Effector memory CD4-positive, alpha-beta T cell (primary cell): ENCODE results near the gene THOC6.

Source experiments
- DNase-seq, 3 donors: peaks; one replicate each; pipeline ENCODE4 v3.0.0-alpha.2; 2020
- H3K27ac ChIP-seq: 2 replicates; pipeline ENCODE4 v1.7.0; 2013; ENCODE audit warnings: mild to moderate bottlenecking, low read length, moderate library complexity; ENCODE audit not compliant: insufficient read depth, poor library complexity, severe bottlenecking
- H3K27me3 ChIP-seq: replicated peaks from 2 replicates; pipeline ENCODE4 v1.7.0; 2013; ENCODE audit warnings: mild to moderate bottlenecking, low read length; ENCODE audit not compliant: insufficient read depth, control insufficient read depth, poor library complexity, severe bottlenecking
- H3K36me3 ChIP-seq: 2 replicates; pipeline ENCODE4 v1.7.0; 2013; ENCODE audit warnings: mild to moderate bottlenecking, low read length, moderate library complexity; ENCODE audit not compliant: control insufficient read depth, insufficient read depth
- H3K4me1 ChIP-seq: 2 replicates; pipeline ENCODE4 v1.7.0; 2013; ENCODE audit warnings: low read length, mild to moderate bottlenecking; ENCODE audit not compliant: control insufficient read depth, insufficient read depth, poor library complexity, severe bottlenecking
- H3K4me3 ChIP-seq: 2 replicates; pipeline ENCODE4 v1.7.0; 2013; ENCODE audit warnings: low read length, low read depth, mild to moderate bottlenecking; ENCODE audit not compliant: insufficient read depth, poor library complexity, severe bottlenecking
- H3K9me3 ChIP-seq: 2 replicates; pipeline ENCODE4 v1.7.0; 2013; ENCODE audit warnings: mild to moderate bottlenecking, low read length, moderate library complexity; ENCODE audit not compliant: control insufficient read depth

Gene THOC6

DNA sequence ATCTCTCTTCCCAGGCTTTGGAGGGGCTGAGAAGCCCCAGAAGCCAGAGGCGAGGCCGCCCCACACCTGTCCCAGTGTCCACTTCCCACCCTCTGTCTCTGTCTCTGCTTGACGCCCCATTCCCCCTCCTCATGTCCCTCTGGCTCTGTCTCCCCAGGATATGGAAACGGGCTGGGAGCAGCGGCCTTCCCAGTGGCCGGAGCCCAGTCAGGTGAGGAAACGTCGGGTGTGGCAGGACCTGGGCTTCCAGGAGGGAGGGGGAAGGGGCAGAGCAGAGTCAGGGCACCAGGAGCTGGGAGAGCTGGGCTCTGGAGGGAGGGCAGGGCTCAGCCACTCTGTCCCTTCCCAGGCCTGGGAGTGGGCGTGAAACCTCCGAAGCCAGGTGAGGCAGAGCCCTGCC, 32.9 kb upstream of the THOC6 start:
- Histone ChIP-seq H3K4me3 (no peak overlapping the region), H3K9me3 (no peaks in the 10 kb centered on the region), H3K36me3 (no peaks in the 10 kb centered on the region), H3K27me3 (no peaks in the 10 kb centered on the region), H3K4me1 (no peaks in the 10 kb centered on the region), H3K27ac (no peak overlapping the region)
- DNase-seq, result no peak

- H3K27me3 ChIP-seq, result no peaks in the 10 kb centered on the region
- no peak for DNase-seq
- no peak overlapping the region for H3K4me3 ChIP-seq
- H3K36me3 ChIP-seq, result no peaks in the 10 kb centered on the region
- H3K4me1 ChIP-seq, result no peaks in the 10 kb centered on the region
- no peaks in the 10 kb centered on the region for H3K9me3 ChIP-seq
- H3K27ac ChIP-seq, result no peak overlapping the region
Measured at GRCh38 chr16:2991566-2992261, 32.1 kb upstream of the THOC6 start.

- Histone ChIP-seq H3K9me3 (no peaks in the 10 kb centered on the region), H3K36me3 (no peaks in the 10 kb centered on the region), H3K27me3 (no peaks in the 10 kb centered on the region), H3K4me1 (no peaks in the 10 kb centered on the region), H3K27ac (no peak overlapping the region), H3K4me3 (no peak overlapping the region)
- DNase-seq, result no peak
Measured at GRCh38 chr16:2992383-2993081, 31.3 kb upstream of the THOC6 start.

DNA sequence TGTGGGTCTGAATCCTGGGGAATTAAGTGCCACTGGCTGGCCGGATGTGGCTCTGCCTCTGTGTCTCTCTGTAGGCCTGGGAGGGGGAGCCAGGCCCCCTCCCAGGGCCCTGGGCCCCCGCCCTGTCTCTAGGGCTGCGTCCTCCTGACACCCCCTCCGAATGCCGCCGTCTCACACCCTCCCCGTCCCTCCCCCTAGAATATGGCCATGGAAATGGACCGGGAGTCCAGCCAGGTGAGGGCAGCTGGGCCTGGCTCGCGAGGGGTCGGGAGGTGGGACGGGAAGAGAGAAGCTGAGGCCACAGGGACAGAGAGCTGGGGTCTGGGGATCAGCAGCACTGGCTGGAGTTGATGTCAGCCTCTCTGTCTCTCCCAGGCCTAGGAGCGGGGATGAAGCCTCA, 27.5 kb upstream of the THOC6 start:
- Histone ChIP-seq H3K27me3 (no peaks in the 10 kb centered on the region), H3K9me3 (no peaks in the 10 kb centered on the region), H3K27ac (no peak overlapping the region), H3K4me1 (no peaks in the 10 kb centered on the region), H3K4me3 (no peak overlapping the region), H3K36me3 (no peaks in the 10 kb centered on the region)
- no peak for DNase-seq

GRCh38 chr16:2999929-3000328, 23.9 kb upstream of the THOC6 start:
- H3K9me3 ChIP-seq, result no peaks in the 10 kb centered on the region
- no peaks in the 10 kb centered on the region for H3K27me3 ChIP-seq
- H3K4me1 ChIP-seq, result peaks cover 3% of the 10 kb centered on the region
- H3K4me3 ChIP-seq, result no peak overlapping the region
- DNase-seq, result no peak
- no peaks in the 10 kb centered on the region for H3K36me3 ChIP-seq
- no peak overlapping the region for H3K27ac ChIP-seq

DNA sequence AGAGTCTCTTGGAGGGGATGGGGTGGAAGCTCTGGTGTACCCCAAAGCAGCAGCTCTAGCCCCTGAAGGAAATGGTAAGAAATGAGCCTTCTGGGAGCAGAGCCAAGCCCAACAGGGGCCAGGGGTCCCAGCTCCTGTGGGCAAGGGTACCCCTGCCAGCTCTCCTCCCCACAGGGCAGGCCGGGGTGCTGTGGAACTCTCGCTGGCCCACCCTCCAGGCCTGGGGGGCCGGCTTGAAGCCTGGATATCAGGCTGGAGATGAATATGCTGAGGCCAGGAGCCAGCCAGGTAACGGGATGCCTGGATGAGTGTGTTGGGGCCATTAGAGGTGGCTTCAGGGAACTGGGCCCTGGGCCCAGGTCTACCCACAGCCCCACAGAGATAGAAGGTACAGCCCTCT, 23.3 kb upstream of the THOC6 start:
- DNase-seq, result no peak
- no peaks in the 10 kb centered on the region for H3K36me3 ChIP-seq
- no peak overlapping the region for H3K4me3 ChIP-seq
- no peak overlapping the region for H3K27ac ChIP-seq
- H3K27me3 ChIP-seq, result no peaks in the 10 kb centered on the region
- no peaks in the 10 kb centered on the region for H3K9me3 ChIP-seq
- H3K4me1 ChIP-seq, result peaks cover 4% of the 10 kb centered on the region

DNA sequence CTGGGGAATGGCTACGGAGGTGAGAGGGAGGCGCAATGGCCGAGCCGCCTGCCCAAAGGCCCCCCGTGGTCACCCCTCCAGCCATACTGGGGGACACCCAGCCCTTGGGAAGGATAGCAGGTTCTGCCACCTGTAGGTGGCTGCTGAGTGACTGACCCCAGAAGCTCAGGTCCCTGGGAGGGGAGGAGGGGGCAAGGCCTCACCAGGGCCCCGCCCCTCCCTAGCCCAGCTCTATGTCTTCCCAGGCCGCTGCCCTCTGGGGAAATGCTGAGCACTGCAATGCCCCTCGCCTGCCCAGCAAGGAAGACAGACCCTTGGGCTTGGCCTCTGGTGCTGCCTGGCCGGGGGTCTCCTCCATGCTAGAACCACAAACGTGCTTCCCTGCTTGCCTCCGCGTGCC, 22.5 kb upstream of the THOC6 start:
- Histone ChIP-seq H3K9me3 (no peaks in the 10 kb centered on the region), H3K27me3 (no peaks in the 10 kb centered on the region), H3K27ac (no peak overlapping the region), H3K36me3 (no peaks in the 10 kb centered on the region), H3K4me1 (peaks cover 4% of the 10 kb centered on the region), H3K4me3 (no peak overlapping the region)
- DNase-seq, result no peak

DNA sequence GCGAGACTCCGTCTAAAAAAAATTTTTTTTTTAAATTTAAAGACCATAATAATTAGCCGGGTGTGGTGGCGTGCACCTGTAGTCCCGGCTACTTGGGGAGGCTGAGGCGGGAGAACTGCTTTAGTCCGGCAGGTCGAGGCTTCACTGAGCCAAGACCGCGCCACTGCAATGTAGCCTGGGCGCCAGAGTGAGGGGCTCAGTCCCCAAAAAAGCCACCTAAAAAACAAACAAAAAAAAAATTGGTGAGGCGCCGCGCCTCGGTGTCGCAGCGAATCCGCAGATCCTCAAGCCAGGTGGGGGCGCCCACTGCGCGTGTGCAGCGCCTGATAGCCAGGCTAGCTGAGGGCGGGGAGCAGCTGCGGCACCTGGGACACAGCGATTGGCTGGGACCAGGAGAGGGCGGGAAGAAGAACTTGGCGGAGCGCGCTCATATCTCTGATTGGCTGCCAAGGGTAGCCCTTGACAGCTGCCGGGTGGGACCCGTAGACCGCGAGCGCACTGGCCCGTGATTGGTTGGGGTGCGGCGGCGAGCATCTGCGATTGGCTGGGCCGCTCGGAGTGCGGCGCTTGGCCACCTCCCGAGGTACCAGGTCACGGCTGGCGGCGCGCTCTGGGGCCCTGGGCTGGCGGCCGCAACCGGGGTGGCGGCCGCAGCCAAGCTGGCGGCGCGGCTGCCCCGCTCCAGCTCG, 20.1 kb upstream of the THOC6 start:
- H3K36me3 ChIP-seq, result no peaks in the 10 kb centered on the region
- no peaks in the 10 kb centered on the region for H3K27me3 ChIP-seq
- no peak overlapping the region for H3K27ac ChIP-seq
- H3K9me3 ChIP-seq, result no peaks in the 10 kb centered on the region
- DNase-seq, result peak; percentile 94 to 96 (median 95)
- H3K4me1 ChIP-seq, result peaks cover 25% of the 10 kb centered on the region
- no peak overlapping the region for H3K4me3 ChIP-seq

GRCh38 chr16:3004319-3004718, 19.5 kb upstream of the THOC6 start:
- H3K36me3 ChIP-seq, result no peaks in the 10 kb centered on the region
- DNase-seq, result peak in 1 of 3 donors; percentile 8
- no peak overlapping the region for H3K4me3 ChIP-seq
- H3K4me1 ChIP-seq, result peaks cover 26% of the 10 kb centered on the region
- no peak overlapping the region for H3K27ac ChIP-seq
- no peaks in the 10 kb centered on the region for H3K27me3 ChIP-seq
- no peaks in the 10 kb centered on the region for H3K9me3 ChIP-seq

DNA sequence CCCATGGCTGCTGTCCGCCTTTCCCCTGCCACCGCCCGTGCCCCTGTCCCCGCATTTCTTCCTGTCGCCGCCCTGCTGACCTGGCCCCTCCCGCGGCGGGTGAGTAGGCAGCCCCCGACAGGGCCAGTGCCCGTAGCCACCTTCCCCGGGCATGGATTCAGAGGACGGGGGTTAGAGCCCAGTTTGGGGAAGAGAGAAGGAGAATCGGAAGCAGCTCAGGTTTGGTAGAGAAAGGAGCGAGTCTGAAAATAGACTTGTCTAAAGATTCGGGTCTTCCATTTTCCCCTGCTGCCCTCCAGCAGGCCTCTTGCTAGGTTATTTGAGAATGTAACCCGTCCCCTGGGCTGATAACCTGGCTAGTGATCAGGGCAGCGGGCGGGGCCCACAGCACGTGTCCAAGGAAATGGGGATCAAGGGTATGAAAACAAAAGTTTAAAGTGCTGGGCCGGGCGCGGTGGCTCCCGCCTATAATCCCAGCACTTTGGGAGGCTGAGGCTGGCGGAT, 19.0 kb upstream of the THOC6 start:
- H3K27me3 ChIP-seq, result no peaks in the 10 kb centered on the region
- H3K36me3 ChIP-seq, result no peaks in the 10 kb centered on the region
- DNase-seq, result no peak
- no peak overlapping the region for H3K27ac ChIP-seq
- peaks cover 26% of the 10 kb centered on the region for H3K4me1 ChIP-seq
- H3K4me3 ChIP-seq, result no peak overlapping the region
- no peaks in the 10 kb centered on the region for H3K9me3 ChIP-seq
